ENCODE data around the gene SCD5. TPM values are rescaled to one million over a fixed set of nuclear protein-coding genes. Genes with fewer than 3 reads are reported as not detected.

Gene SCD5
- total and polyA plus RNA-seq, 2 donors (not counting 1 experiment from before 2014, with no cell fraction given), result 0.03 TPM; not detected in 1

DNA sequence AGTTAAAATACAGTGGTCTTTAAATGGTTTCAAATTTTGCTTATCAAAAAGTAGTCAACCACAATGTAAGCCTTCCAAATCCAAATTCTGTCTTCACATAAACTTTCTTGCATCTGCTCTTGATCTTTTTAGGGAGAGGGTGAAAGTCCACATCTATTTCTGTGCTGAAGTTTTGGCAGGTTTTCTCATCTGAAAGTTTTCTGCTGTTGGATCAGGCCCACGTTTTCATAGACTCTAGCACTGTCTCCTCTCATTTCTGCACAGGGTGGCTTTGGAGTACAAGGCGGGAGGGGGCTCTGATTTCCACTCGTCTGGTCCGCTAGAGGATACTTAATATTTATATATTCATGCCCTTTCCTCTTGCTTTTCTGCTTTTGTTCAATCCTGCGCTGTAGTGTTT, 218.7 kb downstream of the SCD5 start:
- H3K9me3 Mint-ChIP-seq (ENCODE audit: insufficient read depth), result no peaks in the 10 kb centered on the region
- no peak for ATAC-seq (ENCODE audit: low read depth)
- no peak overlapping the region for H3K4me2 ChIP-seq (replicated peaks; ENCODE audit: low read depth, low read length, poor library complexity, severe bottlenecking)
- no peaks in the 10 kb centered on the region for H4K20me1 ChIP-seq (ENCODE audit: control insufficient read depth, insufficient read depth, low read length, poor library complexity, severe bottlenecking)
- intact Hi-C loops (cut with micrococcal nuclease), result no loop called here
- ChIA-PET POLR2A (no interaction called here), CTCF (no interaction called here)
- WGBS (ENCODE audit: insufficient coverage), result 79% methylated on average over 2 of the region's 5 CpGs
- H3K27me3 Mint-ChIP-seq, result peaks cover 7% of the 10 kb centered on the region
- peaks cover 0 to 3% (median 0%) of the 10 kb centered on the region in 4 experiments for H3K27me3 ChIP-seq (replicated peaks in 1 of 4; ENCODE audit: control extremely low read depth in 1 of 4, control insufficient read depth in 3 of 4, insufficient read depth in 4 of 4, low read length in 3 of 4)
- H3K27ac ChIP-seq (ENCODE audit: low read length in 2 of 2), result no peak overlapping the region
- no peak overlapping the region for H3K27ac Mint-ChIP-seq
- H3K36me3 ChIP-seq (replicated peaks in 1 of 2; ENCODE audit: control extremely low read depth in 1 of 2, control insufficient read depth in 1 of 2, extremely low read depth in 1 of 2, insufficient read depth in 2 of 2, low read length in 1 of 2), result no peaks in the 10 kb centered on the region
- no peak overlapping the region for H3K4me3 ChIP-seq (ENCODE audit: control extremely low read depth in 1 of 5, extremely low read depth in 1 of 5, insufficient read depth in 1 of 5, low read depth in 2 of 5, low read length in 4 of 5)
- no peaks in the 10 kb centered on the region for H3K4me1 ChIP-seq (ENCODE audit: control insufficient read depth in 2 of 2, insufficient read depth in 2 of 2, low read length in 2 of 2)
- no peak overlapping the region for H3K9ac ChIP-seq (ENCODE audit: low read length)
- no peak for TF ChIP-seq CTCF (IDR thresholded peaks at IDR 0.05)
- H2AFZ ChIP-seq (ENCODE audit: insufficient read depth, low read depth, low read length, poor library complexity, severe bottlenecking), result no peak overlapping the region
- no peak for DNase-seq
- H3K4me1 Mint-ChIP-seq, result no peaks in the 10 kb centered on the region
- H3K79me2 ChIP-seq (ENCODE audit: control insufficient read depth, insufficient read depth, low read length), result no peaks in the 10 kb centered on the region
- no peaks in the 10 kb centered on the region for H3K9me3 ChIP-seq (ENCODE audit: control extremely low read depth in 1 of 3, control insufficient read depth in 2 of 3, insufficient read depth in 1 of 3, low read length in 2 of 3)
- H3K4me3 Mint-ChIP-seq, result no peak overlapping the region

Small RNA genes within 50 kb of the gene (small RNA-seq; reads per million reads assigned to genes)
- gene MIR575 (ENCODE audit: insufficient read length, low read depth, low replicate concordance), result not detected

Other genes with a start within 250 kb of the SCD5 start
- not detected in 2 replicates for gene TMEM150C, start 236.8 kb downstream of the SCD5 start, total RNA-seq
- 0.04 TPM in 1 of 2 replicates, not detected in the other for gene TMEM150C, start 236.8 kb downstream of the SCD5 start, polyA plus RNA-seq
- 134 and 141 TPM in 2 replicates for gene SEC31A, start 92.4 kb upstream of the SCD5 start, total RNA-seq
- 52.7 and 58.4 TPM in 2 replicates for gene SEC31A, start 92.4 kb upstream of the SCD5 start, polyA plus RNA-seq
- 6.8 and 7.8 TPM in 2 replicates for gene THAP9, start 101.9 kb upstream of the SCD5 start, total RNA-seq
- gene THAP9, start 101.9 kb upstream of the SCD5 start, polyA plus RNA-seq, result 2.0 and 4.1 TPM in 2 replicates
- 17.2 and 19.2 TPM in 2 replicates for gene LIN54, start 212.0 kb upstream of the SCD5 start, total RNA-seq
- 3.5 and 3.8 TPM in 2 replicates for gene LIN54, start 212.0 kb upstream of the SCD5 start, polyA plus RNA-seq
- gene COPS4, start 236.4 kb upstream of the SCD5 start, total RNA-seq, result 24.5 and 32.8 TPM in 2 replicates
- gene COPS4, start 236.4 kb upstream of the SCD5 start, polyA plus RNA-seq, result 8.4 and 12.0 TPM in 2 replicates

Measured in B cell (primary cell).